B cell (primary cell): ENCODE results near the gene RNASE7. TPM values are rescaled to one million over a fixed set of nuclear protein-coding genes. Genes with fewer than 3 reads are reported as not detected.

Experiments used
- ATAC-seq: fragments of 200-7000 bp; cut with Tn5 transposase; one replicate; pipeline ENCODE4 v1.10.0; 2021; ENCODE audit warnings: low read depth, mild to moderate bottlenecking, moderate number of reproducible peaks, moderate library complexity
- CTCF ChIA-PET: fragments of 350-600 bp; sonication (Branson Sonifier 250); formaldehyde crosslinking; loops from one replicate; lab custom pipeline; 2021; ENCODE audit warnings: antibody characterized with exemption, inconsistent platforms; lab: Charles Lee
- POLR2A ChIA-PET: fragments of 350-600 bp; sonication (Branson Sonifier 250); formaldehyde crosslinking; loops from one replicate; lab custom pipeline; 2021; ENCODE audit warnings: antibody characterized with exemption; lab: Charles Lee
- DNase-seq: peaks from one replicate; pipeline ENCODE4 v3.0.0; 2013
- H2AFZ ChIP-seq: 2 replicates; pipeline ENCODE4 v1.6.1; 2012; ENCODE audit warnings: mild to moderate bottlenecking, low read depth, low read length; ENCODE audit not compliant: insufficient read depth, poor library complexity, severe bottlenecking
- H3K27ac ChIP-seq, 2 donors: 1 replicate in 1 of 2; 2 replicates in 1 of 2; pipeline ENCODE4 v1.5.1; 2012 to 2013; ENCODE audit warnings: low read length in 2 of 2, mild to moderate bottlenecking in 2 of 2, moderate library complexity in 1 of 2
- H3K27me3 ChIP-seq, 4 experiments: fragments of 200-600 bp in 1 of 4; sonication (generic) in 1 of 4; replicated peaks in 1 of 4; 1 replicate in 2 of 4; 2 replicates in 2 of 4; pipeline versions ENCODE4 v1.6.1 to v1.7.0; 2013 to 2016; ENCODE audit warnings: low read length in 3 of 4, mild to moderate bottlenecking in 2 of 4, mixed read lengths in 1 of 4, moderate library complexity in 1 of 4; ENCODE audit not compliant: insufficient read depth in 4 of 4, control insufficient read depth in 3 of 4; ENCODE audit errors: control extremely low read depth in 1 of 4
- H3K36me3 ChIP-seq, 2 experiments: replicated peaks in 1 of 2; 1 replicate in 1 of 2; 2 replicates in 1 of 2; pipeline versions ENCODE4 v1.6.1 to v1.7.1; 2013; ENCODE audit warnings: low read length in 1 of 2; ENCODE audit not compliant: insufficient read depth in 2 of 2, control insufficient read depth in 1 of 2; ENCODE audit errors: control extremely low read depth in 1 of 2, extremely low read depth in 1 of 2
- H3K4me1 ChIP-seq, 2 donors: fragments of 200-600 bp in 1 of 2; sonication (generic) in 1 of 2; 1 replicate in 1 of 2; 2 replicates in 1 of 2; pipeline versions ENCODE4 v1.5.1 to v1.6.1; 2013 to 2017; ENCODE audit warnings: low read length in 2 of 2; ENCODE audit not compliant: control insufficient read depth in 2 of 2, insufficient read depth in 2 of 2
- H3K4me2 ChIP-seq: replicated peaks from 2 replicates; pipeline ENCODE3; 2012; ENCODE audit warnings: mild to moderate bottlenecking, low read depth, low read length; ENCODE audit not compliant: poor library complexity, severe bottlenecking
- H3K4me3 ChIP-seq, 5 experiments: fragments of 200-600 bp in 1 of 5; sonication (generic) in 1 of 5; 1 replicate in 3 of 5; 2 replicates in 2 of 5; pipeline versions ENCODE4 v1.5.1 to v1.7.0; 2011 to 2016; ENCODE audit warnings: low read length in 4 of 5, mild to moderate bottlenecking in 4 of 5, low read depth in 2 of 5, control low read depth in 1 of 5, moderate library complexity in 1 of 5; ENCODE audit not compliant: insufficient read depth in 1 of 5; ENCODE audit errors: control extremely low read depth in 1 of 5, extremely low read depth in 1 of 5
- H3K79me2 ChIP-seq: fragments of 200-600 bp; sonication (generic); one replicate; pipeline ENCODE4 v1.6.0; 2016; ENCODE audit warnings: low read length; ENCODE audit not compliant: control insufficient read depth, insufficient read depth
- H3K9ac ChIP-seq: fragments of 200-600 bp; sonication (generic); 2 replicates; pipeline ENCODE4 v1.6.1; 2017; ENCODE audit warnings: mild to moderate bottlenecking, low read length, moderate library complexity
- H3K9me3 ChIP-seq, 3 donors: one replicate each; pipeline versions ENCODE4 v1.6.1 to v1.7.1; 2013; ENCODE audit warnings: low read length in 2 of 3; ENCODE audit not compliant: control insufficient read depth in 2 of 3, insufficient read depth in 1 of 3; ENCODE audit errors: control extremely low read depth in 1 of 3
- H4K20me1 ChIP-seq: 2 replicates; pipeline ENCODE4 v1.6.0; 2012; ENCODE audit warnings: mild to moderate bottlenecking, low read length; ENCODE audit not compliant: insufficient read depth, control insufficient read depth, poor library complexity, severe bottlenecking
- H3K27ac Mint-ChIP-seq: one replicate; pipeline ENCODE4 v1.8.0; 2021; ENCODE audit warnings: mixed read lengths
- H3K27me3 Mint-ChIP-seq: one replicate; pipeline ENCODE4 v1.8.0; 2021; ENCODE audit warnings: mixed read lengths
- H3K4me1 Mint-ChIP-seq: one replicate; pipeline ENCODE4 v1.8.0; 2021; ENCODE audit warnings: mixed read lengths
- H3K4me3 Mint-ChIP-seq: one replicate; pipeline ENCODE4 v1.8.0; 2021; ENCODE audit warnings: mixed read lengths
- H3K9me3 Mint-ChIP-seq: one replicate; pipeline ENCODE4 v1.8.0; 2022; ENCODE audit warnings: mixed read lengths; ENCODE audit not compliant: insufficient read depth
- CTCF ChIP-seq: fragments of 200-600 bp; IDR thresholded peaks from one replicate; pipeline ENCODE4 v1.8.0; 2022; ENCODE audit warnings: antibody characterized with exemption, mild to moderate bottlenecking
- EZH2 ChIP-seq: IDR thresholded peaks from 2 replicates; pipeline ENCODE4 v1.6.1; 2012; ENCODE audit warnings: borderline replicate concordance, low read depth, mild to moderate bottlenecking, moderate library complexity, low read length; ENCODE audit not compliant: insufficient read depth, poor library complexity, severe bottlenecking
- WGBS: methylation state at CpG from one replicate; pipeline ENCODE4 v1.1.5; 2013; ENCODE audit warnings: missing lambda C conversion rate; ENCODE audit not compliant: insufficient coverage; 5-methylcytosine and 5-hydroxymethylcytosine counted together
- intact Hi-C: fragments of 100-400 bp; cut with micrococcal nuclease; formaldehyde crosslinking; loops from one replicate; pipeline ENCODE4 v1.10.0; 2022
- polyA plus RNA-seq: library from polyadenylated mRNA; depleted of rRNA; stranded (reverse); fragments of >200 nt; gene quantifications from 2 replicates; pipeline ENCODE4 v1.2.3, GENCODE V29; 2012
- total RNA-seq, 2 donors: library from RNA; stranded (reverse); fragments of 120-200 nt in 1 of 2; gene quantifications; 1 replicate in 1 of 2; 2 replicates in 1 of 2; pipeline versions ENCODE4 v1.2.3 to v1.2.4, GENCODE V29; 2013 to 2022

Gene RNASE7
- total and polyA plus RNA-seq, 2 donors (not counting 1 experiment from before 2014, with no cell fraction given): not detected

- H3K27me3 Mint-ChIP-seq: peaks cover 8% of the 10 kb centered on the region
- intact Hi-C loops: no loop called here
- no peaks in the 10 kb centered on the region for H3K9me3 Mint-ChIP-seq
- Histone ChIP-seq H4K20me1 (no peaks in the 10 kb centered on the region), H2AFZ (no peak overlapping the region), H3K79me2 (no peaks in the 10 kb centered on the region), H3K4me2 (no peak overlapping the region), H3K4me3 (no peak overlapping the region), H3K27me3 (no peaks in the 10 kb centered on the region), H3K9ac (no peak overlapping the region), H3K4me1 (peaks cover 11 to 14% of the 10 kb centered on the region in 2 donors), H3K9me3 (peaks cover 0 to 3% (median 0%) of the 10 kb centered on the region in 3 donors), H3K36me3 (no peaks in the 10 kb centered on the region), H3K27ac (no peak overlapping the region)
- CTCF ChIA-PET: interaction anchor here (0.6 to 7.8 kb wide), 7 partner anchors 10 to 72 kb away, joined by 3 to 73 read pairs (median 4); partner anchors contain the start of gene ARHGEF40
- ATAC-seq: no peak
- no peak overlapping the region for H3K4me3 Mint-ChIP-seq
- peaks cover 13% of the 10 kb centered on the region for H3K4me1 Mint-ChIP-seq
- TF ChIP-seq CTCF (no peak), EZH2 (no peak)
- POLR2A ChIA-PET: no interaction called here
- DNase-seq: no peak
- WGBS: 94% methylated on average over 11 of the region's 11 CpGs
- no peak overlapping the region for H3K27ac Mint-ChIP-seq
Observed at GRCh38 chr14:21083565-21084325, 41.6 kb downstream of the RNASE7 start.

- DNase-seq: no peak
- peaks cover 5% of the 10 kb centered on the region for H3K27me3 Mint-ChIP-seq
- no peaks in the 10 kb centered on the region for H4K20me1 ChIP-seq
- H3K9me3 ChIP-seq: peaks cover 0 to 3% (median 0%) of the 10 kb centered on the region in 3 donors
- H3K9me3 Mint-ChIP-seq: no peaks in the 10 kb centered on the region
- ChIA-PET POLR2A (no interaction called here), CTCF (interaction anchor here (1.0 to 7.8 kb wide), 4 partner anchors 9 to 18 kb away, joined by 3 to 73 read pairs (median 5); partner anchors contain the start of gene ARHGEF40)
- no peaks in the 10 kb centered on the region for H3K36me3 ChIP-seq
- no peak overlapping the region for H3K4me3 Mint-ChIP-seq
- no peaks in the 10 kb centered on the region for H3K27me3 ChIP-seq
- no peaks in the 10 kb centered on the region for H3K79me2 ChIP-seq
- H3K4me3 ChIP-seq: no peak overlapping the region
- H2AFZ ChIP-seq: no peak overlapping the region
- intact Hi-C loops: no loop called here
- TF ChIP-seq CTCF: no peak
- no peak for TF ChIP-seq EZH2
- peaks cover 11 to 14% of the 10 kb centered on the region in 2 donors for H3K4me1 ChIP-seq
- no peak overlapping the region for H3K9ac ChIP-seq
- no peak overlapping the region for H3K4me2 ChIP-seq
- H3K4me1 Mint-ChIP-seq: peaks cover 13% of the 10 kb centered on the region
- H3K27ac ChIP-seq: no peak overlapping the region
- no peak overlapping the region for H3K27ac Mint-ChIP-seq
- WGBS: 78% methylated on average over 2 of the region's 2 CpGs
- no peak for ATAC-seq
Observed at GRCh38 chr14:21084396-21084795, 42.2 kb downstream of the RNASE7 start.
